Epidermal melanocyte (primary cell): ENCODE results near the gene CER1.
"Not testable (repeated sequence)": the region's sequence is repeated elsewhere in the genome, so short reads cannot be mapped to it uniquely, and the experiment has no call there.

Experiments used
- DNase-seq: peaks from one replicate; pipeline ENCODE4 v3.0.0; 2011; ENCODE audit warnings: low spot score; ENCODE audit not compliant: insufficient read length

Gene CER1

GRCh38 chr9:14719231-14719923 lies 3.2 kb downstream of the CER1 start:
- DNase-seq, result no peak

GRCh38 chr9:14715102-14715501 lies 7.4 kb downstream of the CER1 start:
- no peak for DNase-seq

GRCh38 chr9:14713187-14713767 lies 9.3 kb downstream of the CER1 start:
- no peak for DNase-seq

GRCh38 chr9:14710804-14711203 lies 11.7 kb downstream of the CER1 start:
- no peak for DNase-seq

- no peak for DNase-seq
Observed at GRCh38 chr9:14706530-14707140, 15.9 kb downstream of the CER1 start.

GRCh38 chr9:14705079-14705478 lies 17.5 kb downstream of the CER1 start:
- DNase-seq, result no peak

GRCh38 chr9:14704281-14704680 lies 18.3 kb downstream of the CER1 start:
- no peak for DNase-seq

- DNase-seq, result no peak
Observed at GRCh38 chr9:14702200-14702720, 20.3 kb downstream of the CER1 start.

GRCh38 chr9:14693251-14693861 lies 29.2 kb downstream of the CER1 start, which contains the start of gene ZDHHC21:
Gene ZDHHC21 (minus strand): TSS chr9:14693432. CDS start chr9:14674340, 19,092 bp downstream.
- peak; percentile 25 for DNase-seq

GRCh38 chr9:14692470-14693250 lies 29.9 kb downstream of the CER1 start:
- no peak for DNase-seq

- DNase-seq, result no peak
Observed at GRCh38 chr9:14690948-14691730, 31.4 kb downstream of the CER1 start.

- no peak for DNase-seq
Observed at GRCh38 chr9:14687042-14687719, 35.4 kb downstream of the CER1 start.

GRCh38 chr9:14686168-14686567 lies 36.4 kb downstream of the CER1 start:
- no peak for DNase-seq

- not testable (repeated sequence) for DNase-seq
Observed at GRCh38 chr9:14682616-14683015, 39.9 kb downstream of the CER1 start.

GRCh38 chr9:14678776-14679175 lies 43.8 kb downstream of the CER1 start:
- no peak for DNase-seq

GRCh38 chr9:14677872-14678271 lies 44.7 kb downstream of the CER1 start:
- DNase-seq, result no peak

GRCh38 chr9:14677396-14677795 lies 45.1 kb downstream of the CER1 start:
- no peak for DNase-seq

- DNase-seq, result no peak
Observed at GRCh38 chr9:14674630-14675029, 47.9 kb downstream of the CER1 start.

- DNase-seq, result no peak
Observed at GRCh38 chr9:14671377-14671776, 51.2 kb downstream of the CER1 start.

- DNase-seq, result no peak
Observed at GRCh38 chr9:14670718-14671117, 51.8 kb downstream of the CER1 start.
